AG09309 (cell line): ENCODE results near the gene RAB3D.
"Not testable (repeated sequence)": the region's sequence is repeated elsewhere in the genome, so short reads cannot be mapped to it uniquely, and the experiment has no call there.

Source experiments
- DNase-seq: peaks from one replicate; pipeline ENCODE4 v3.0.0-alpha.2; 2010; ENCODE audit warnings: low read depth
- H3K4me3 ChIP-seq: 2 replicates; pipeline ENCODE4 v1.5.1; 2011; ENCODE audit warnings: mild to moderate bottlenecking, low read depth, low read length, moderate library complexity; ENCODE audit not compliant: control insufficient read depth
- CTCF ChIP-seq: IDR thresholded peaks from 2 replicates; pipeline ENCODE4 v1.5.1; 2011; ENCODE audit warnings: mild to moderate bottlenecking, low read depth, low read length, inconsistent platforms; ENCODE audit not compliant: insufficient read depth, control insufficient read depth; ENCODE audit errors: missing control alignments

RAB3D gene

GRCh38 chr19:11325544-11325943 is 13.9 kb downstream of the RAB3D start:
- no peak overlapping the region for H3K4me3 ChIP-seq
- DNase-seq = no peak
- TF ChIP-seq CTCF = no peak

- no peak for DNase-seq
- TF ChIP-seq CTCF = no peak
- H3K4me3 ChIP-seq = no peak overlapping the region
Measured at GRCh38 chr19:11324748-11325389, 14.6 kb downstream of the RAB3D start.

GRCh38 chr19:11324079-11324661 is 15.3 kb downstream of the RAB3D start:
- no peak for TF ChIP-seq CTCF
- no peak overlapping the region for H3K4me3 ChIP-seq
- DNase-seq = peak; percentile 92

- no peak overlapping the region for H3K4me3 ChIP-seq
- DNase-seq = no peak
- no peak for TF ChIP-seq CTCF
Measured at GRCh38 chr19:11323601-11324078, 15.8 kb downstream of the RAB3D start.

- no peak for DNase-seq
- H3K4me3 ChIP-seq = no peak overlapping the region
- no peak for TF ChIP-seq CTCF
Measured at GRCh38 chr19:11322269-11323024, 17.0 kb downstream of the RAB3D start.

- TF ChIP-seq CTCF = no peak
- no peak for DNase-seq
- H3K4me3 ChIP-seq = no peak overlapping the region
Measured at GRCh38 chr19:11321191-11322126, 18.0 kb downstream of the RAB3D start.

- not testable (repeated sequence) for DNase-seq, H3K4me3 ChIP-seq
Measured at GRCh38 chr19:11320278-11320995, 19.0 kb downstream of the RAB3D start.
